GM19328 (cell line): ENCODE measurements around the gene TTLL11.

Source experiments
- ATAC-seq: cut with Tn5 transposase; IDR thresholded peaks from one replicate; pipeline ENCODE4 v1.9.1; 2021; ENCODE audit warnings: mild to moderate bottlenecking, moderate library complexity; ENCODE audit not compliant: unreplicated experiment

The TTLL11 gene

GRCh38 chr9:121944711-121945191, 148.4 kb downstream of the TTLL11 start:
- ATAC-seq = no peak

- no peak for ATAC-seq
Observed at GRCh38 chr9:121943463-121943862, 149.6 kb downstream of the TTLL11 start.

- no peak for ATAC-seq
Observed at GRCh38 chr9:121942866-121943382, 150.2 kb downstream of the TTLL11 start.

- no peak for ATAC-seq
Observed at GRCh38 chr9:121942313-121942712, 150.8 kb downstream of the TTLL11 start.

GRCh38 chr9:121939643-121940042, 153.5 kb downstream of the TTLL11 start:
- no peak for ATAC-seq

GRCh38 chr9:121938621-121939020, 154.5 kb downstream of the TTLL11 start:
- ATAC-seq = no peak

- ATAC-seq = no peak
Observed at GRCh38 chr9:121937240-121937639, 155.9 kb downstream of the TTLL11 start.

GRCh38 chr9:121935739-121936138, 157.4 kb downstream of the TTLL11 start:
- ATAC-seq = no peak

GRCh38 chr9:121930956-121931355, 162.2 kb downstream of the TTLL11 start:
- no peak for ATAC-seq

GRCh38 chr9:121929893-121930875, 162.9 kb downstream of the TTLL11 start:
- ATAC-seq = no peak

GRCh38 chr9:121927636-121928035, 165.5 kb downstream of the TTLL11 start:
- no peak for ATAC-seq

- ATAC-seq = no peak
Observed at GRCh38 chr9:121927081-121927480, 166.0 kb downstream of the TTLL11 start.

GRCh38 chr9:121926351-121926801, 166.7 kb downstream of the TTLL11 start:
- no peak for ATAC-seq

GRCh38 chr9:121925935-121926334, 167.2 kb downstream of the TTLL11 start:
- no peak for ATAC-seq

GRCh38 chr9:121924700-121925099, 168.4 kb downstream of the TTLL11 start:
- ATAC-seq = no peak

GRCh38 chr9:121921444-121921843, 171.7 kb downstream of the TTLL11 start:
- ATAC-seq = no peak

- no peak for ATAC-seq
Observed at GRCh38 chr9:121917375-121918335, 175.5 kb downstream of the TTLL11 start.

- ATAC-seq = no peak
Observed at GRCh38 chr9:121915304-121915625, 177.8 kb downstream of the TTLL11 start.

GRCh38 chr9:121914604-121915303, 178.4 kb downstream of the TTLL11 start:
- ATAC-seq = no peak

- ATAC-seq = no peak
Observed at GRCh38 chr9:121914017-121914595, 179.0 kb downstream of the TTLL11 start.
